Panc1 (cell line): ENCODE results near the gene LONP2.

Source experiments
- CTCF ChIP-seq: fragments of 450-650 bp; IDR thresholded peaks from 2 replicates; pipeline ENCODE4 v1.5.1; 2017; ENCODE audit warnings: mild to moderate bottlenecking
- POLR2AphosphoS5 ChIP-seq: IDR thresholded peaks from 2 replicates; pipeline ENCODE4 v1.6.1; 2012; ENCODE audit warnings: mild to moderate bottlenecking, low read depth, low read length, moderate library complexity
- REST ChIP-seq, 2 experiments: IDR thresholded peaks; 2 replicates each; pipeline ENCODE4 v1.6.1; 2011 to 2012; ENCODE audit warnings: low read depth in 2 of 2, control low read depth in 1 of 2, low read length in 1 of 2, mild to moderate bottlenecking in 1 of 2, moderate library complexity in 1 of 2; ENCODE audit not compliant: insufficient read depth in 1 of 2

GRCh38 chr16:48395375-48395774 lies 151.3 kb downstream of the LONP2 start:
- TF ChIP-seq CTCF: no peak
- TF ChIP-seq REST (IDR thresholded peaks at IDR 0.05; ENCODE audit: insufficient read depth in 1 of 2, low read depth in 2 of 2, low read length in 1 of 2): no peak
- TF ChIP-seq POLR2AphosphoS5: no peak
